Suprapubic skin (tissue), 4 donors: ENCODE measurements around the gene DCN. TPM values are rescaled to one million over a fixed set of nuclear protein-coding genes. Genes with fewer than 3 reads are reported as not detected.

Experiments used
- DNase-seq, 2 donors: peaks; one replicate each; pipeline ENCODE4 v3.0.0-alpha.2; 2019; ENCODE audit warnings: low spot score in 2 of 2
- H3K27ac ChIP-seq: fragments of 200-600 bp; sonication (generic); one replicate; pipeline ENCODE4 v1.5.1; 2019
- H3K27me3 ChIP-seq: fragments of 200-600 bp; sonication (generic); one replicate; pipeline ENCODE4 v1.5.1; 2019
- H3K36me3 ChIP-seq: fragments of 200-600 bp; sonication (generic); one replicate; pipeline ENCODE4 v1.5.1; 2019
- H3K4me1 ChIP-seq: fragments of 200-600 bp; sonication (generic); one replicate; pipeline ENCODE4 v1.5.1; 2019
- H3K4me3 ChIP-seq: fragments of 200-600 bp; sonication (generic); one replicate; pipeline ENCODE4 v1.5.1; 2019; ENCODE audit warnings: mild to moderate bottlenecking
- H3K9me3 ChIP-seq: fragments of 200-600 bp; sonication (generic); one replicate; pipeline ENCODE4 v1.5.1; 2019
- CTCF ChIP-seq, 2 donors: fragments of 200-600 bp in 1 of 2; fragments of 450-650 bp in 1 of 2; sonication (generic) in 1 of 2; IDR thresholded peaks; one replicate each; pipeline ENCODE4 v1.5.1; 2016 to 2019; ENCODE audit warnings: antibody characterized with exemption in 2 of 2, mild to moderate bottlenecking in 1 of 2, moderate library complexity in 1 of 2
- EP300 ChIP-seq: sonication (generic); formaldehyde crosslinking; IDR thresholded peaks from one replicate; pipeline ENCODE4 v1.6.1; 2017; ENCODE audit warnings: antibody characterized with exemption
- POLR2A ChIP-seq, 2 donors: fragments of 450-650 bp; IDR thresholded peaks; one replicate each; pipeline ENCODE4 v1.6.1; 2017; ENCODE audit warnings: antibody characterized with exemption in 2 of 2, mild to moderate bottlenecking in 2 of 2, moderate library complexity in 2 of 2
- POLR2AphosphoS5 ChIP-seq, 3 donors: sonication (generic); formaldehyde crosslinking; IDR thresholded peaks; one replicate each; pipeline ENCODE4 v1.6.1; 2017; ENCODE audit warnings: antibody characterized with exemption in 3 of 3
- WGBS: methylation state at CpG from one replicate; pipeline ENCODE4 v1.1.5; 2018; 5-methylcytosine and 5-hydroxymethylcytosine counted together
- total RNA-seq, 4 donors: library from RNA; depleted of rRNA; stranded (reverse); fragments of >200 nt; gene quantifications; one replicate each; pipeline ENCODE4 v1.1.0, GENCODE V29; 2016

DCN gene
- total RNA-seq, 4 donors from 2014 or later = 549 to 589 (median 569) TPM

DNA sequence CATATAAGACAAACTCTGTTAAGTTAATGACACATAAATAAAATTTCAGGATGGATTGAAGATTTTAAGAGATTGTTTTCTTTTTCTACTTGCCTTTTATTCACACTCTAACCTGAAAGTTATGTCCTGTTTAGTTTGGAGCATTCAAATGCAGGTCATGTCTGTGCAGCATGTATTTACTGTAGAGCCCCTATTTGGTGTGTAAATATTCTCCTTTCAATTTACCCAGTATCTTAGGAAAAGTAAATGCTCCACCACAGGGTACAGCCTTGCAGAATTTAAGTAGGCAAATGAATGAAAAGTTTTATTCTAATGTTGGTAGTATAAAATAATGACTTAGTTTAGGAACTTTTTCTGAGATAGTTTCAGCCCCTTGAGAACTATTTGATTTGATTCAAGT lies 6.2 kb upstream of the DCN start:
- DNase-seq = no peak
- Histone ChIP-seq H3K36me3 (no peaks in the 10 kb centered on the region), H3K27ac (no peak overlapping the region), H3K4me3 (no peak overlapping the region), H3K4me1 (peaks cover 3% of the 10 kb centered on the region), H3K27me3 (no peaks in the 10 kb centered on the region), H3K9me3 (no peaks in the 10 kb centered on the region)
- TF ChIP-seq POLR2AphosphoS5 (IDR thresholded peaks at IDR 0.05) (no peak), POLR2A (IDR thresholded peaks at IDR 0.05) (no peak), EP300 (no peak), CTCF (IDR thresholded peaks at IDR 0.05) (no peak)

DNA sequence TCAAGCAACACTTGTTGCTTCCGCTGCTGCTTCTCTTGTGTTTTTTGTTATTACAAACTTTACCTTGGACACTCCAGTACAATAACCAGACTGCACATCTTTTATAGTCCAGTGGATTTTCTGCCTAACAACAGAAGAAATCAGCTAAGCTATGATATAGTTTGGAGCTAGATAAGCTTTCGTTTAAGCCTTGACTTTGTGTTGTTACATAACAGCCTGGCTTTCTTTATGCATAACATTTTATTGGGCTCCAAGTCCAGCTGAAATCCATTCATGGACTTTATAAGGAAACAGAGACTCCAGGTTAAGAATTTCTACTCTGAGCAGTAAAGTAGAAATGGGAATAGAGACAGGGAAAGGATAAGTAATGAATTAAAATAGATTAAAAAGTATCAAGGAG lies 3.5 kb upstream of the DCN start:
- DNase-seq = no peak
- no peak overlapping the region for H3K27ac ChIP-seq
- H3K9me3 ChIP-seq = no peaks in the 10 kb centered on the region
- H3K27me3 ChIP-seq = no peaks in the 10 kb centered on the region
- 78% methylated on average over 2 of the region's 2 CpGs for WGBS
- no peak overlapping the region for H3K4me3 ChIP-seq
- no peaks in the 10 kb centered on the region for H3K36me3 ChIP-seq
- peaks cover 8% of the 10 kb centered on the region for H3K4me1 ChIP-seq
- TF ChIP-seq CTCF (IDR thresholded peaks at IDR 0.05) = no peak
- TF ChIP-seq POLR2AphosphoS5 (IDR thresholded peaks at IDR 0.05) = no peak
- TF ChIP-seq EP300 = no peak
- no peak for TF ChIP-seq POLR2A (IDR thresholded peaks at IDR 0.05)

DNA sequence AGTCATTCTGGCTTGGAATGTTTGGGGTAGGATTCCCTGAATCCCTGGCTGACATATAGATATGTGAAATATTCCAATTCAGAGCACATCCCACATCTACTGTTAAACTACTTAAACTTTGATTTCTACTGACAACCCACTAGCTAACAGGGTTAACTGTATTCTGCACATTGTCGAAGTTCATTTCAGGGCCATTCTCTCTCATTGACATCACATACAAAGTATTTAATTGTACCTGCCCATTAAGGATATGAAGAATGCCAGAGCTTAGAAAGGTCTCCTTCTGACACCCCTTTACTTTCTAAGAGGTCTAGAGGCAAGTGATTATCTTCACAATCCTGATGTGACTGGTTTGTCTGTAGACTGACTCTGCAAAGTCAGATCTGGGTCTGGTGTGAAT lies 2.8 kb upstream of the DCN start:
- no peaks in the 10 kb centered on the region for H3K9me3 ChIP-seq
- H3K27ac ChIP-seq = no peak overlapping the region
- H3K27me3 ChIP-seq = no peaks in the 10 kb centered on the region
- peaks cover 8% of the 10 kb centered on the region for H3K4me1 ChIP-seq
- no peak for DNase-seq
- 77% methylated on average over 1 of the region's 1 CpG for WGBS
- H3K4me3 ChIP-seq = no peak overlapping the region
- H3K36me3 ChIP-seq = no peaks in the 10 kb centered on the region
- no peak for TF ChIP-seq EP300
- TF ChIP-seq POLR2A (IDR thresholded peaks at IDR 0.05) = no peak
- TF ChIP-seq CTCF (IDR thresholded peaks at IDR 0.05) = no peak
- TF ChIP-seq POLR2AphosphoS5 (IDR thresholded peaks at IDR 0.05) = no peak

DNA sequence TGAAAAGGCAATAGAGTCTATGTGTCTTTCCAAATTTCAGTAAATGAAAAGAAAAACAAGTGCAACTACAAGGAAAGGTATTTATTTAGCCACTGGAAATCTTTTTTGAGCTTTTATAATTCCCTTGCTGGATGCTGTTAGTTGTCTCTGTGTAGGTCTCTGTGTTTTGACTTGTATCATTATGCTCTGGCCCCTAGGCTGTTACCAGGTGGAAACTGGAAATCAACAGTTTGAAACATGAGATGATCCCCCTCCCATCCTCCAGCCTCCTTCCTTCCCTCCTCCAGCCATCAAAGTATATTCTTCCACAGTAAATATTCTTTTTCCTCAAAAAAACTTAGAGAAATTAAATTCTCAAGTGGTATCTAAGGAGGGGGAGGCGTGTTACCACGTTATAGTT lies 934 bp upstream of the DCN start:
- Histone ChIP-seq H3K4me3 (peak overlapping the region; percentile 43), H3K36me3 (no peaks in the 10 kb centered on the region), H3K27me3 (no peaks in the 10 kb centered on the region), H3K27ac (peak overlapping the region; percentile 84), H3K9me3 (no peaks in the 10 kb centered on the region), H3K4me1 (peaks cover 8% of the 10 kb centered on the region)
- TF ChIP-seq POLR2AphosphoS5 (IDR thresholded peaks at IDR 0.05) = no peak
- TF ChIP-seq CTCF (IDR thresholded peaks at IDR 0.05) = no peak
- no peak for TF ChIP-seq POLR2A (IDR thresholded peaks at IDR 0.05)
- no peak for TF ChIP-seq EP300
- no peak for DNase-seq
- WGBS = 36% methylated on average over 2 of the region's 2 CpGs

- no peaks in the 10 kb centered on the region for H3K9me3 ChIP-seq
- H3K27ac ChIP-seq = peak overlapping the region; percentile 84
- peak overlapping the region; percentile 43 for H3K4me3 ChIP-seq
- no peak for TF ChIP-seq POLR2A (IDR thresholded peaks at IDR 0.05)
- TF ChIP-seq POLR2AphosphoS5 (IDR thresholded peaks at IDR 0.05) = no peak
- TF ChIP-seq CTCF (IDR thresholded peaks at IDR 0.05) = no peak
- TF ChIP-seq EP300 = no peak
- 10% methylated on average over 4 of the region's 4 CpGs for WGBS
- no peaks in the 10 kb centered on the region for H3K36me3 ChIP-seq
- H3K27me3 ChIP-seq = no peaks in the 10 kb centered on the region
- peaks cover 8% of the 10 kb centered on the region for H3K4me1 ChIP-seq
- DNase-seq = no peak
These were observed 1.8 kb downstream of the DCN start for GRCh38 chr12:91180582-91181395.
